Activated CD8-positive, alpha-beta memory T cell treated with anti-CD3 and anti-CD28 coated beads, Interleukin-2, amount 50 U/mL, for 4 hours (primary cell): Measurements from ENCODE around the gene ZBTB32.
"Not testable (repeated sequence)": the region's sequence is repeated elsewhere in the genome, so short reads cannot be mapped to it uniquely, and the experiment has no call there.

Source experiments
- DNase-seq: peaks from one replicate; pipeline ENCODE4 v3.0.0-alpha.2; 2020

ZBTB32 gene

GRCh38 chr19:35722461-35722860 lies 18.1 kb downstream of the ZBTB32 start:
- DNase-seq = no peak

GRCh38 chr19:35722897-35723296 lies 18.5 kb downstream of the ZBTB32 start:
- no peak for DNase-seq

GRCh38 chr19:35723671-35724070 lies 19.3 kb downstream of the ZBTB32 start:
- DNase-seq = no peak

- not testable (repeated sequence) for DNase-seq
These were observed 19.8 kb downstream of the ZBTB32 start for GRCh38 chr19:35724132-35724531.

- DNase-seq = no peak
These were observed 20.2 kb downstream of the ZBTB32 start for GRCh38 chr19:35724560-35724959.

- no peak for DNase-seq
These were observed 21.0 kb downstream of the ZBTB32 start for GRCh38 chr19:35725216-35725861.

GRCh38 chr19:35727053-35727955 lies 22.9 kb downstream of the ZBTB32 start:
- DNase-seq = no peak

GRCh38 chr19:35727956-35728706 lies 23.8 kb downstream of the ZBTB32 start:
- no peak for DNase-seq

- DNase-seq = no peak
These were observed 24.7 kb downstream of the ZBTB32 start for GRCh38 chr19:35729021-35729420.

GRCh38 chr19:35729763-35730162 lies 25.4 kb downstream of the ZBTB32 start:
- no peak for DNase-seq

- no peak for DNase-seq
These were observed 26.0 kb downstream of the ZBTB32 start for GRCh38 chr19:35730326-35730725.

GRCh38 chr19:35731353-35731752 lies 27.0 kb downstream of the ZBTB32 start:
- no peak for DNase-seq

GRCh38 chr19:35731779-35732405 lies 27.5 kb downstream of the ZBTB32 start:
- no peak for DNase-seq

GRCh38 chr19:35732540-35733179 lies 28.3 kb downstream of the ZBTB32 start:
- DNase-seq = no peak

- no peak for DNase-seq
These were observed 29.1 kb downstream of the ZBTB32 start for GRCh38 chr19:35733180-35734125.

GRCh38 chr19:35734273-35734672 lies 29.9 kb downstream of the ZBTB32 start:
- DNase-seq = no peak

GRCh38 chr19:35734889-35735288 lies 30.5 kb downstream of the ZBTB32 start:
- DNase-seq = no peak

- no peak for DNase-seq
These were observed 32.8 kb downstream of the ZBTB32 start for GRCh38 chr19:35736913-35737886.

GRCh38 chr19:35738021-35738886 lies 33.9 kb downstream of the ZBTB32 start:
- no peak for DNase-seq
